DLD1 (cell line): ENCODE results near the gene TBC1D8.

Experiments
- in situ Hi-C: cut with HindIII; loops from 2 replicates; pipeline ENCODE4 v1.10.0; 2017; ENCODE audit warnings: low sequenced_read_pairs

The TBC1D8 gene

GRCh38 chr2:101007415-101008345 is 143.5 kb downstream of the TBC1D8 start:
- in situ Hi-C loops: no loop called here

DNA sequence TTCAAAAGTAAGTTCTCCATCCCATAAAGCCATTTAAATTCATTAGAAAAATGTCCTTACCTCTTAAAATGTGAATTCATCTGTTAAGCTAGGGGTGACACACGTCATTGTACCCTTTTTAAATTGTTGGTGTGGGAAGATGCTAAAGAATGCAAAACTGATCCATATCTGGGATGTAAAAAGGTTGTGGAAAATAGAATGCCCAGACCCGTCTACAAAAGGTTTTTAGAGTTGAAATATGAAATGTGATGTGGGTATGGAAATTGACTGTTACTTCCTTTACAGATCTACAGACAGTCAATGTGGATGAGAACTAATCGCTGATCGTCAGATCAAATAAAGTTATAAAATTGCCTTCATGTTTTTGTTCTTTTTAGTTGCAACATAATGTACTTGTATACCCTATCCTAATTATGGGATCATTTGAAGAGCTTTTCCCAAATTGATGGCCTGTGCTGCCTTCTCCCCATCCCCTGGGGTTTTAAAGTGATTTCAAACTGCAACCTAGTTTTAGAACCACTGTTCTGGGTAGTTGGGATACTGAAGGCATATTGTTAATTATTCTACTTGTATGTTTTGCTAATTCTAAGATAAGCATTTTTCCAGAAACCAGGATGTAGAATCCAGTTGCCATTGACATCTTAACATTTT is 145.0 kb downstream of the TBC1D8 start:
- in situ Hi-C loops: no loop called here

DNA sequence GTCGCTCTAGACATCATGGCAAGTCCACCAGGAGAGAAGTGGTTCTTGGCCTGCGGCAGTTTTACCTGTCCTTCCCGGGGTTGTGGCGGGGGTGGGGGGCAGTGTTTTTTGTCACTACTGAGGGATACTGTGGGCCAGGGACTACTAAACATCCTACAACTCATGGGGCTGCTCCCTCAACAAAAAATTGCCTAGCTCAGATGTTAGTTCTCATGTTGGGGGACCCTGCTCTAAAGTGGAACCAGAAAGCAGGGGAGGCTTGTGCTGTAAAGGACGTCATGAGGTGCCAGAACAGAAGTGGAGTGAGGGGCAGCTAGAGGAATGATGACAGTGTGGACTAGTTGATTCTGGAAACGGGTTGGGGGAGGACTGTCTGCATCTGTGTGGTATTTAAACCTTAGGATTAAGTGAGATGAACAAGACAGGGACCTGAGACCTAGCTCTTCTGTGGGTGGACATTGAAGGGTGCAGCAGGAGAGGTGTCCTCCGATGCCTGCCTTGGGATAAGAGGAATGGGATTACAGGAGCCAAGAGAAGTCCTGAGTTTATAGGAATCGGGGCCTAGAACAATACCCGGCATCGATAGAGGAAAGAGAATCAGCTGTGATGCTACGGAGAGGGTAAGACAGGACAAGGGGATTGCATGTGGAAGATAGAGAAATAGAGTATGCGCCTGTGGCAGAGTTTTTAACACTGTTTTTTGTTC is 146.4 kb downstream of the TBC1D8 start:
- in situ Hi-C loops: no loop called here

GRCh38 chr2:101003278-101003775 is 147.9 kb downstream of the TBC1D8 start:
- in situ Hi-C loops: no loop called here

DNA sequence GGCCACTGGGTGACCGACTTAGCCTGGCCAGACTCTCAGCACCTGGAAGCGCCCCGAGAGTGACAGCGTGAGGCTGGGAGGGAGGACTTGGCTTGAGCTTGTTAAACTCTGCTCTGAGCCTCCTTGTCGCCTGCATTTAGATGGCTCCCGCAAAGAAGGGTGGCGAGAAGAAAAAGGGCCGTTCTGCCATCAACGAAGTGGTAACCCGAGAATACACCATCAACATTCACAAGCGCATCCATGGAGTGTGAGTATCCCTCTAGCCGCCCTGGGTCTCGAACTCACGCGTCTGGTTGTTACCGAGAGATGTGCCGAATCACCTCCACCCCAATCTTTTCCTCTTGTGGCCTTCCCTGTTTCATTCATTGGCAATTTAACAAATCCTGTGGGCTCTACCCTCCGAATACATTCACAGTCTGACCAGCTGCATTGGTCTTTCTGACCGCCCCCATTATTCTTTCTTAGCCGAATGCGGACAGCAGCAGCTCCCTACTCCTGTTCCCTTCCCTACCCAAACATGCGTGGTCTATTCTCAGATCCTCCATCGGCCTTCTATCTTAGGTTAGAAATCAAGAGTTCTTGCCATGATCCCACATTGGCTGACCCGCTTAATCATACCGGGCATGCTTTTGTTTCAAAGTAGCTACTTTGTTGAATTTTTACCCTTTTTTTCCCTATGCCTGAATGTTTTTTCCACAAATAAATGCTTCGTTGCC is 148.5 kb downstream of the TBC1D8 start:
- in situ Hi-C loops: no loop called here

- in situ Hi-C loops: no loop called here
Measured at GRCh38 chr2:101001691-101002561, 149.3 kb downstream of the TBC1D8 start, which contains the start of gene RPL31. Gene RPL31, plus strand, starts transcription at chr2:101002289. Its CDS starts 413 bp downstream, at chr2:101002702.

GRCh38 chr2:100999995-101000394 is 151.2 kb downstream of the TBC1D8 start:
- in situ Hi-C loops: no loop called here

- in situ Hi-C loops: no loop called here
Measured at GRCh38 chr2:100998235-100998573, 153.0 kb downstream of the TBC1D8 start.

- in situ Hi-C loops: no loop called here
Measured at GRCh38 chr2:100997509-100998234, 153.5 kb downstream of the TBC1D8 start.

- in situ Hi-C loops: no loop called here
Measured at GRCh38 chr2:100995309-100996075, 155.7 kb downstream of the TBC1D8 start.

DNA sequence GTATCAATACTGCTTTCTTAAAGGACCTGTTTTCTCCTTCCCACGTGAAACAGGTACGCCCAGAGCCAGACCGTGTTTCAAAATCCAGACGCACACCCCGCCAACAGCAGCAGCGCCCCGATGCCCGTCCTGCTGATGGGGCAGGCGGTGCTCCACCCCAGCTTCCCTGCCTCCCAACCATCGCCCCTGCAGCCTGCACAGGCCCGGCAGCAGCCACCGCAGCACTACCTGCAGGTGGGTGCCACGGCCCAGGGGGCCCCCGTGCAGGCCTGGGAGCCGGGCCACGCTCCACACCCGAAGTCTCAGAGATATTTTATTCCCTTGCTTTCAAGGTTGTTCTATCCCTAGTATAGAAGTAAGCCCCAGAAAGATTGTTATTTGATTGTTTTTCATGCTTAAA is 157.9 kb downstream of the TBC1D8 start:
- in situ Hi-C loops: no loop called here

GRCh38 chr2:100992262-100992661 is 158.9 kb downstream of the TBC1D8 start:
- in situ Hi-C loops: no loop called here

DNA sequence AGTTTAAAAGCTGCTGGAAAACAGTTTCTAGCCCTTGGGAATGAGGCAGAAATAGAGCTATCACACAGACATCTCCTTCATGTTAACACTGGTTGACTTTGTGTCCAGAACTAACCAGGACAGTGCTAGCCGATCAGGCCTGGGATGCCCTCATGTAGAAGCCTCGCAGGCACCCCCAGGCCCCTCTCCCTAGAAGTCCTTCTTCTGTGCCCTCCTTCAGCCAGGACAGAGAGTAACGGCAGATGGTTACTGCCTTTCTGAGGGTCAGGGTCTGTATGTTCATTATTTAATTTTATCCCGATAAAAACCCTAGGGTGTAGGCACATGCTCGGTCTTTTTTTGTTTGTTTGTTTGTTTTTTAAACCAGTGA is 159.8 kb downstream of the TBC1D8 start:
- in situ Hi-C loops: no loop called here

GRCh38 chr2:100990650-100991403 is 160.4 kb downstream of the TBC1D8 start:
- in situ Hi-C loops: no loop called here

- in situ Hi-C loops: no loop called here
Measured at GRCh38 chr2:100990166-100990565, 161.0 kb downstream of the TBC1D8 start.

GRCh38 chr2:100989666-100990065 is 161.5 kb downstream of the TBC1D8 start:
- in situ Hi-C loops: no loop called here

DNA sequence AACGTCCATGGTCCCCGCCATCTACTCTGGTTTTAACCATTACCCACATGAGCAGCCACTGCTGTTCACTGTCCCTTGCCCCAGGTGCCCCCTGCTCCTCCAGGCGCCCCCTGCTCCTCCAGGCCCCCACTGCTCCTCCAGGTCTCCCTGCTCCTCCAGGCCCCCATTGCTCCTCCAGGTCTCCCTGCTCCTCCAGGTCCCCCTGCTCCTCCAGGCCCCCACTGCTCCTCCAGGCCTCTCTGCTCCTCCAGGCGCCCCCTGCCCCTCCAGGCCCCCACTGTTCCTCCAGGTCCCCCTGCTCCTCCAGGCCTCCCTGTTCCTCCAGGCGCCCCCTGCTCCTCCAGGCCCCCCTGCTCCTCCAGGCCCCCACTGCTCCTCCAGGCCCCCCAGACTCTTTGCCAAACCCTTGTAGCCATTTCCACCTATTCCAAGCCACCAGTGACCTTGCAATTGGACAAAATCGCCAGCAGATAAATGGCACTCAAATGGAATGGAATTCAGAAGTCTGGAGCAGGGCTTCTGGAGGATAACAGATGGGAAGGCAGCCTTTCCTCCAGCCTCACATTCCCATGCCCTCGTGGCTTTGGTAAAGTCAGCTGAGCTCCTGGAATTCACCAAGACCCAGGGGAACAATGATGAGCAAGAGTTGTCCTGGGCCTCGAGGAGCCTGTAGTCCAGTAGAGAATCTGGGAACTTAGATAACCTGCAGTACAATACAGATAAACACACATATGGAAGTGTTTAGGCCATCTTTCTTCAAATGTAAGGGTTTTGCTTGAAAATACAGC is 162.4 kb downstream of the TBC1D8 start:
- in situ Hi-C loops: no loop called here
